Mammary epithelial cell (primary cell): ENCODE results near the gene NCL.

Experiments used
- CTCF ChIP-seq, 2 donors: IDR thresholded peaks in 1 of 2; conservative IDR thresholded peaks in 1 of 2; 2 replicates each; pipeline ENCODE4 v1.5.1; 2011 to 2012; ENCODE audit warnings: inconsistent platforms in 2 of 2, low read length in 2 of 2, mild to moderate bottlenecking in 2 of 2, control low read depth in 1 of 2, low read depth in 1 of 2; ENCODE audit not compliant: insufficient read depth in 1 of 2; ENCODE audit errors: extremely low read depth in 1 of 2
- EZH2 ChIP-seq: IDR thresholded peaks from 2 replicates; pipeline ENCODE4 v1.6.1; 2012; ENCODE audit warnings: low read length, inconsistent platforms, borderline replicate concordance

- TF ChIP-seq CTCF (conservative IDR thresholded peaks at IDR 0.05 in 1 of 2, IDR thresholded peaks at IDR 0.05 in 1 of 2; ENCODE audit: extremely low read depth in 1 of 2, insufficient read depth in 1 of 2, low read depth in 1 of 2, low read length in 2 of 2) (no peak), EZH2 (no peak)
These were observed 50.8 kb downstream of the NCL start for GRCh38 chr2:231413456-231413855.
